CD4-positive, alpha-beta T cell treated with Interferon alpha-2 for 1 hour (primary cell): Measurements from ENCODE around the gene KRT5.
"Not testable (repeated sequence)": the region's sequence is repeated elsewhere in the genome, so short reads cannot be mapped to it uniquely, and the experiment has no call there.

ENCODE experiments used
- DNase-seq, 2 donors: peaks; one replicate each; pipeline ENCODE4 v3.0.0-alpha.2; 2020 to 2022

KRT5 gene

GRCh38 chr12:52493172-52493571, 27.0 kb downstream of the KRT5 start, which contains the start of gene KRT6A:
KRT6A (minus strand) TSS chr12:52493257; CDS start chr12:52493188, 69 bp downstream.
- no peak for DNase-seq

- DNase-seq: not testable (repeated sequence)
Observed at GRCh38 chr12:52492405-52492804, 27.8 kb downstream of the KRT5 start.

DNA sequence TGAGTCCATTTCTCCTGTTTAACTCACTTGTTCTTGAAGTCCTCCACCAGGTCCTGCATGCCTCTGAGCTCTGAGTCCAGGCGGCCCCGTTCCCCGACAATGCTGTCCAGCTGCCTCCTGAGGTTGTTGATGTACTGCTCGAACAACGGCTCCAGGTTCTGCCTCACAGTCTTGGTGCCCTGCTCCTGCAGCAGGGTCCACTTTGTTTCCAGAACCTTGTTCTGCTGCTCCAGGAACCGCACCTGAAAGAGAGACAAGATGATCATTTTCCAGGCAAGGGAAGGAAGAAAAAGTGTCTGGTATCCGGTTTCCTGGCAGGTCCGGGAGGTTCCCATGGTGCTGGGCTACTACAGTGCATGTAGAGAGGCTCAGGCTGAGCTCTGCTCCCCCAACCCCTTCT, 28.7 kb downstream of the KRT5 start:
- DNase-seq: not testable (repeated sequence)

- no peak for DNase-seq
Observed at GRCh38 chr12:52488736-52489135, 31.5 kb downstream of the KRT5 start.

- DNase-seq: not testable (repeated sequence)
Observed at GRCh38 chr12:52487744-52488443, 32.3 kb downstream of the KRT5 start.

DNA sequence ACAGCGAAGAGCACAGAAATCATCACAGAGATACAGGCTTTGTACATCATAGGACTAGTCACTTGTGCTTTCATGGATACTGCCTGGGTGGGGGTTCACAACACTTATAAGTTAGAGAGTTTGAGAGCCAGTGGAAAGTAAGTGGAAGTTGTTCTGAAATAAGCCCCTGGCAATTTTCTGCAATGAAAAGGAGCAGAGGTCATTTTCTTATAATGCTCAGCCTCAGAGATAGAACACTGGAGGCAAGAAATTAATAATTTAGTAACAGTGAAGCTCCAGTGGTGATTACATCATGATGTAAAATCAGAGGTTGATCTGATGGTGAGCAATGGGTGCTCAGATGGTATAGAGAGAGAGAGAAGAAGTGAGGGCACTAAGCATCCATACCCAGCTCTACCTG, 33.0 kb downstream of the KRT5 start:
- DNase-seq: no peak

DNA sequence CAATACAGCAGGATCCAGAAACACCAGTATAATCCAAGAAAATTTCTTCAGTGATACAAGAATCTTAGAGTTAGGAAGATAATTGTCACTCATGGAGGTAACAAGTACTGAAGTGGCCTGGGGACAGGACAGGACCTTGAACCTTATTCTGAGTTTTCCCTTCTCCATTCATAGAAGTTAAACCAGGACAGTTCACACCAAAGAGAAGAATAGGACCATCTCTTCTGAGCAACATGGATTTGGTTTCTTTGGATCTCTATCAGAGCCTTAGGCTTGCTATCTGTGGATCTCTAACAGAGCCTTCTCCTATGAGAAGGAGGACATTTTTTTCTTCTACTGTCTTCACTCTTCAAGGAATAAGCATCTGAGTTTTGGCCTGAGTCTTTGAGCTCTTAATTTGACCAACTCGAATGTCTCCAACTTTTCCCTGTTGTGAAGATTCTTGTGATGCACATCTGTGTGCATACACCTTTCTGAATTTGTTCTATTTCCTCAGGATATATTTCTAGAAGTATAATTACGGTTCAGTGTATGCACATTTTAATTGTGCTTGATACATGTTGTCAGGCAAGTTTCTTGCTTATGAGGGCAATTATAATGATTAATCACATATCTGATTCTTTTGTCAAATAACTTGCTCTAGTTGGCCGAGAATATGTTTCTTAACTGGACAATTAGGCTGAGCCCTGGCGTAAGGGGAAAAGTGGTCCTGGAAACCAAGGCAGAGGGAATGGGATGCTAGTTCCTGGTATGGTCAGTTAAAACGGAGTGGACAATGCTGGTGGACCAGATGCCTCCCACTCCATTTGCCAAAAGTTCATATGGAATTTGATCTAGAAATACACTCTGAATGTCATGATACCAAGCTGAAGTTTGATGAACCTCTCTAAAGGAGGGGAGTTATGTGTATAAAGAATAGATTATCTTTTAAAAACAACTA, 33.8 kb downstream of the KRT5 start:
- DNase-seq: no peak

DNA sequence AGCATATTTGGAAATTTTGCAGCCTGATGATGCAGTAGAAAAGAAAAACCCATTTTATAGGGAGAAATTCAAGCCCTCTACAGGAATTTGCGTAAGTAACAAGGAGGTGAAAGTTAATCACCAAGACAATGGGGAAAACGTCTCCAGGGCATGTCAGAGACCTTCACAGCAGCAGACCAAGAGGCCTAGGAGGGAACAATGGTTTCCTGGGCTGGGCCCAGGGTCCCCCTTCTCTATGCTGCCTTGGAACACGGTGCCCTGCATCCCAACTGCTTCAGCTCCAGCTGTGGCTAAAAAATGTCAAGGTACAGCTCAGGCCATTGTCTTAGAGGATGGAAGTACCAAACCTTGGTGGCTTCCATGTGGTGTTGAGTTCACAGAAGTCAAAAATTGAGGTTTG, 40.1 kb downstream of the KRT5 start:
- no peak for DNase-seq

DNA sequence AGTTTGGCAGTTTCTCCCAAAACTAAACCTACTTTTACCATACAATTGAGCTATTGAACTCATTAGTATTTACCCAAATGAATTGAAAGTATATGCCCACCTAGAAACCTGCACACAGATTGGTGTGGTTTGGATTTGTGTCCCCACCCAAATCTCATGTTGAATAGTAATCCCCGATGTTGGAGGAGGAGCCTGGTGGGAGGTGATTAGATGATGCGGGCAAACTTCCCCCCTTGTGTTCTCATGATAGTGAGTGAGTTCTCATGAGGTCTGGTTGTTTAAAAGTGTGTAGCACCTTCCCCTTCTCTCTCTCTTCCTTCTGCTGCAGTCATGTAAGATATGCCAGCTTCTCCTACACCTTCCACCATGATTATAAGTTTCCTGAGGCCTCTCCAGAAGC, 42.5 kb downstream of the KRT5 start:
- DNase-seq: no peak

DNA sequence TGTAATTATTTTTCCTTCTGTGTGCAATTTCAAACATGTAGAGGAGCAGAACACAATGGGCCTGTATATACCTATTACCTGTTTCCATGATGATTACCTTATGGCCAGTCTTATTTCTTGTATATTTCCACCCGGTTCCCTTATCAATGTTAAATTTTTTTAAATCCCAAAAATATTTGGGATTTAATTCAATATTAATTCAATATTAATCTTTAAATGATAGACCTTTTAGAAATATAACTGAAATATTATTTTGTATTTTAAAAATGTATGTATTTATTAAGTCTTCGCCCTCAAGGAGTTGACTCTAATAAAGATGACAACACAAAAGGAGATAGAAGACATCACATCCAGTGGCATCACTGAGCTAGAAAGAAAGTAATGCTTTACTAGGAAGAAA, 46.0 kb downstream of the KRT5 start:
- DNase-seq: no peak

DNA sequence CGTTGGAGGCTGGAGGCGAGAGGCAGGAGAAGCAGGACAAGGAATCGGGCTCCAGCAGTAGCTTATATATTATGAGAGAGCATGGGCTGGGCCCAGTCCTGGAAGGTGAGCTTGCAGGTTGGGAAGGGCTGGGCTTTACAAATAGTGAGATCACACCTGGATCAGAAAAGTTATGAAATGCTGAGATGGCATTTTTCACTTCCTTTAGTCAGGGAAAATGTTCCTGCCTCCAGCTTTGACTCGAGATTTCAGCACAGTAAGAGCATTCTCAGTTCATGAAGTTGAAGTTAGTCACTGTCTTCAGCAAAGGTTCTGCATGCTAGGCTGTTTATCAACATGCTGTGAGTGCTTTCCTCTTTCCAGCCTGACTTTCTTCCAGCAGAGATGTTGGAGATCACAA, 46.4 kb downstream of the KRT5 start, which contains the start of gene KRT6C:
Gene KRT6C (minus strand): TSS at position 38 of the 400 bp plus-strand sequence. CDS start 68 bp downstream, outside the sequence.
- DNase-seq: no peak

- DNase-seq: no peak
Observed at GRCh38 chr12:52469853-52470252, 50.3 kb downstream of the KRT5 start.

GRCh38 chr12:52464897-52465296, 55.3 kb downstream of the KRT5 start:
- no peak for DNase-seq
